H1 (cell line): Measurements from ENCODE around the gene F10. TPM values are rescaled to one million over a fixed set of nuclear protein-coding genes. Genes with fewer than 3 reads are reported as not detected.

Source experiments
- CTCF ChIA-PET: fragments of 300-600 bp; sonication (Branson Sonifier 250); formaldehyde crosslinking; loops from one replicate; lab custom pipeline; 2021; ENCODE audit not compliant: partially characterized antibody; lab: Charles Lee
- POLR2A ChIA-PET: fragments of 300-600 bp; sonication (Branson Sonifier 250); formaldehyde crosslinking; loops from one replicate; lab custom pipeline; 2021; ENCODE audit warnings: inconsistent platforms; ENCODE audit not compliant: partially characterized antibody; lab: Charles Lee
- DNase-seq, 2 experiments: peaks; one replicate each; pipeline versions ENCODE4 v3.0.0 to v3.0.0-alpha.2; 2010 to 2022; ENCODE audit warnings: low spot score in 2 of 2, low read depth in 1 of 2, mixed read lengths in 1 of 2
- FAIRE-seq: peaks from 2 replicates; lab custom pipeline; 2011; peaks lifted over from hg19 to GRCh38; lab: Jason Lieb, UNC
- H2AFZ ChIP-seq: 2 replicates; pipeline ENCODE4 v1.8.1; 2012; ENCODE audit warnings: low read length, inconsistent platforms
- H2AK5ac ChIP-seq: 2 replicates; pipeline ENCODE4 v1.6.1; 2013; ENCODE audit warnings: low read depth, low read length
- H2BK120ac ChIP-seq: replicated peaks from 2 replicates; pipeline ENCODE3; 2013; ENCODE audit warnings: low read depth, low read length, inconsistent platforms
- H2BK12ac ChIP-seq: 2 replicates; pipeline ENCODE4 v1.6.1; 2013; ENCODE audit warnings: low read depth, low read length
- H2BK15ac ChIP-seq: 2 replicates; pipeline ENCODE4 v1.6.1; 2013; ENCODE audit warnings: low read length
- H2BK20ac ChIP-seq: 2 replicates; pipeline ENCODE4 v1.6.1; 2013; ENCODE audit warnings: low read length
- H2BK5ac ChIP-seq: 2 replicates; pipeline ENCODE4 v1.6.1; 2013; ENCODE audit warnings: low read depth, low read length
- H3K14ac ChIP-seq: 2 replicates; pipeline ENCODE4 v1.6.1; 2013; ENCODE audit warnings: inconsistent platforms; ENCODE audit not compliant: insufficient read length
- H3K18ac ChIP-seq: 2 replicates; pipeline ENCODE4 v1.6.1; 2013; ENCODE audit warnings: low read length; ENCODE audit errors: extremely low read depth
- H3K23ac ChIP-seq: 2 replicates; pipeline ENCODE4 v1.6.1; 2013; ENCODE audit warnings: inconsistent platforms; ENCODE audit not compliant: insufficient read length
- H3K23me2 ChIP-seq: 2 replicates; pipeline ENCODE4 v1.6.1; 2013; ENCODE audit warnings: low read depth, low read length
- H3K27ac ChIP-seq: 2 replicates; pipeline ENCODE4 v1.6.1; 2011; ENCODE audit warnings: low read depth, low read length, inconsistent platforms
- H3K27me3 ChIP-seq, 4 experiments: replicated peaks in 1 of 4; 1 replicate in 1 of 4; 2 replicates in 3 of 4; pipeline versions ENCODE4 v1.6.1 to v1.8.1; 2011 to 2013; ENCODE audit warnings: low read length in 3 of 4, mild to moderate bottlenecking in 3 of 4, inconsistent platforms in 2 of 4, mixed read lengths in 2 of 4, moderate library complexity in 1 of 4; ENCODE audit not compliant: control insufficient read depth in 3 of 4, insufficient read depth in 3 of 4; ENCODE audit errors: extremely low read depth in 1 of 4
- H3K36me3 ChIP-seq, 4 experiments: 2 replicates each; pipeline versions ENCODE4 v1.6.1 to v1.8.1; 2011 to 2013; ENCODE audit warnings: mild to moderate bottlenecking in 4 of 4, low read length in 3 of 4, moderate library complexity in 2 of 4, control low read depth in 1 of 4, inconsistent platforms in 1 of 4; ENCODE audit not compliant: insufficient read depth in 4 of 4, control insufficient read depth in 2 of 4
- H3K4ac ChIP-seq: replicated peaks from 2 replicates; pipeline ENCODE3; 2013; ENCODE audit warnings: low read length, low read depth, mixed read lengths, inconsistent platforms; ENCODE audit not compliant: insufficient read length
- H3K4me1 ChIP-seq, 4 experiments: replicated peaks in 1 of 4; 1 replicate in 1 of 4; 2 replicates in 3 of 4; pipeline versions ENCODE4 v1.6.1 to v1.8.1; 2011 to 2013; ENCODE audit warnings: low read length in 3 of 4, inconsistent platforms in 2 of 4, mixed read lengths in 1 of 4; ENCODE audit not compliant: insufficient read depth in 4 of 4, control insufficient read depth in 3 of 4
- H3K4me2 ChIP-seq, 2 experiments: 2 replicates each; pipeline versions ENCODE4 v1.6.1 to v1.8.1; 2011 to 2013; ENCODE audit warnings: low read depth in 2 of 2, low read length in 2 of 2, control low read depth in 1 of 2, inconsistent platforms in 1 of 2, mild to moderate bottlenecking in 1 of 2; ENCODE audit not compliant: insufficient read depth in 1 of 2
- H3K4me3 ChIP-seq, 4 experiments: fragments of 200-600, 300-600 bp in 1 of 4; sonication (generic), shearing (Covaris generic), sonication (Bioruptor Twin) in 1 of 4; 2 replicates each; pipeline versions ENCODE4 v1.5.1 to v1.8.1; 2011 to 2016; ENCODE audit warnings: low read length in 4 of 4, low read depth in 3 of 4, control low read depth in 2 of 4, inconsistent platforms in 2 of 4, mild to moderate bottlenecking in 2 of 4, mixed read lengths in 1 of 4, moderate library complexity in 1 of 4; ENCODE audit not compliant: insufficient read depth in 2 of 4; ENCODE audit errors: extremely low read depth in 1 of 4
- H3K56ac ChIP-seq: replicated peaks from 2 replicates; pipeline ENCODE3; 2013; ENCODE audit warnings: low read depth, mild to moderate bottlenecking, mixed read lengths, low read length, inconsistent platforms; ENCODE audit not compliant: insufficient read length
- H3K79me1 ChIP-seq: 2 replicates; pipeline ENCODE4 v1.6.1; 2013; ENCODE audit warnings: low read depth, low read length, control low read depth
- H3K79me2 ChIP-seq, 2 experiments: 2 replicates each; pipeline versions ENCODE4 v1.6.1 to v1.8.1; 2012 to 2013; ENCODE audit warnings: low read length in 2 of 2, mild to moderate bottlenecking in 2 of 2, inconsistent platforms in 1 of 2; ENCODE audit not compliant: insufficient read depth in 2 of 2, control insufficient read depth in 1 of 2
- H3K9ac ChIP-seq, 4 experiments: replicated peaks in 1 of 4; 1 replicate in 1 of 4; 2 replicates in 3 of 4; pipeline versions ENCODE4 v1.6.1 to v1.8.1; 2011 to 2013; ENCODE audit warnings: low read depth in 3 of 4, low read length in 3 of 4, control low read depth in 2 of 4, mild to moderate bottlenecking in 2 of 4, moderate library complexity in 2 of 4, inconsistent platforms in 1 of 4; ENCODE audit errors: extremely low read depth in 1 of 4
- H3K9me3 ChIP-seq, 2 experiments: 2 replicates each; pipeline versions ENCODE4 v1.6.1 to v1.8.1; 2012 to 2013; ENCODE audit warnings: mild to moderate bottlenecking in 2 of 2, moderate library complexity in 2 of 2, control low read depth in 1 of 2, inconsistent platforms in 1 of 2, low read depth in 1 of 2, low read length in 1 of 2, mixed read lengths in 1 of 2; ENCODE audit not compliant: insufficient read depth in 2 of 2
- H4K20me1 ChIP-seq, 2 experiments: replicated peaks in 1 of 2; 2 replicates each; pipeline versions ENCODE3 to v1.8.1; 2011 to 2013; ENCODE audit warnings: inconsistent platforms in 2 of 2, low read length in 2 of 2, mild to moderate bottlenecking in 1 of 2; ENCODE audit not compliant: insufficient read depth in 2 of 2, control insufficient read depth in 1 of 2
- H4K5ac ChIP-seq: 2 replicates; pipeline ENCODE4 v1.6.1; 2013; ENCODE audit warnings: low read length, low read depth, mixed read lengths, inconsistent platforms; ENCODE audit not compliant: insufficient read length
- H4K8ac ChIP-seq: 2 replicates; pipeline ENCODE4 v1.8.0; 2013; ENCODE audit warnings: mild to moderate bottlenecking, moderate library complexity, low read length, inconsistent platforms; ENCODE audit not compliant: insufficient read depth; ENCODE audit errors: extremely low read depth
- H4K91ac ChIP-seq: replicated peaks from 2 replicates; pipeline ENCODE3; 2013; ENCODE audit warnings: low read length, mixed read lengths, inconsistent platforms; ENCODE audit not compliant: insufficient read length
- CTBP2 ChIP-seq: IDR thresholded peaks from 2 replicates; pipeline ENCODE4 v1.7.0; 2011; ENCODE audit warnings: borderline replicate concordance, mild to moderate bottlenecking, moderate library complexity, mixed read lengths, low read length; ENCODE audit not compliant: insufficient read depth, insufficient read length
- HDAC2 ChIP-seq, 2 experiments: fragments of 300-600 bp in 1 of 2; sonication (generic) in 1 of 2; IDR thresholded peaks; 2 replicates each; pipeline ENCODE4 v1.6.1; 2011 to 2012; ENCODE audit warnings: low read depth in 2 of 2, low read length in 2 of 2, mild to moderate bottlenecking in 2 of 2, moderate library complexity in 2 of 2, borderline replicate concordance in 1 of 2, inconsistent platforms in 1 of 2
- JUN ChIP-seq: IDR thresholded peaks from 2 replicates; pipeline ENCODE4 v1.6.1; 2011; ENCODE audit warnings: low read depth, mild to moderate bottlenecking, improper control_type of control experiment, low read length
- KDM1A ChIP-seq: fragments of 200-600, 300-600 bp; sonication (generic); IDR thresholded peaks from 2 replicates; pipeline ENCODE4 v1.7.1; 2016; ENCODE audit warnings: mild to moderate bottlenecking, low read length, borderline replicate concordance
- MAFK ChIP-seq: IDR thresholded peaks from 2 replicates; pipeline ENCODE4 v1.6.1; 2012; ENCODE audit warnings: low read depth, mild to moderate bottlenecking, improper control_type of control experiment, low read length
- MAX ChIP-seq: IDR thresholded peaks from 2 replicates; pipeline ENCODE4 v1.6.1; 2012; ENCODE audit warnings: inconsistent platforms
- PHF8 ChIP-seq: fragments of 200-600 bp; sonication (generic); conservative IDR thresholded peaks from 2 replicates; pipeline ENCODE4 v1.7.1; 2012; ENCODE audit warnings: low read depth, mild to moderate bottlenecking, inconsistent platforms, low read length, moderate library complexity
- POLR2AphosphoS5 ChIP-seq: IDR thresholded peaks from 2 replicates; pipeline ENCODE4 v1.6.1; 2011; ENCODE audit warnings: low read depth, low read length
- SIN3A ChIP-seq, 2 experiments: IDR thresholded peaks in 1 of 2; conservative IDR thresholded peaks in 1 of 2; 2 replicates each; pipeline ENCODE4 v1.6.1; 2011 to 2012; ENCODE audit warnings: low read length in 2 of 2, improper control_type of control experiment in 1 of 2, low read depth in 1 of 2, mild to moderate bottlenecking in 1 of 2
- TEAD4 ChIP-seq: IDR thresholded peaks from 2 replicates; pipeline ENCODE4 v1.6.1; 2012; ENCODE audit warnings: low read depth, low read length, inconsistent platforms, mixed read lengths
- YY1 ChIP-seq: IDR thresholded peaks from 2 replicates; pipeline ENCODE4 v1.6.1; 2011; ENCODE audit warnings: low read depth, mild to moderate bottlenecking, low read length
- WGBS, 2 experiments: shearing (Covaris generic) in 1 of 2; methylation state at CpG; one replicate each; pipeline versions ENCODE4 v1.1.6 to v1.1.7; 2013 to 2015; ENCODE audit warnings: low lambda C conversion rate in 2 of 2, mixed read lengths in 2 of 2, inconsistent platforms in 1 of 2, low coverage in 1 of 2, missing lambda C conversion rate in 1 of 2; ENCODE audit not compliant: insufficient replicate concordance in 2 of 2, insufficient coverage in 1 of 2, insufficient read length in 1 of 2; ENCODE audit errors: extremely low coverage in 1 of 2, missing lambda C conversion rate in 1 of 2; 5-methylcytosine and 5-hydroxymethylcytosine counted together
- polyA plus RNA-seq, 7 experiments: library from polyadenylated mRNA; depleted of rRNA in 3 of 7; stranded (reverse) in 5 of 7; unstranded in 2 of 7; fragments of >200 nt in 5 of 7; fragments of 200-250 nt in 2 of 7; gene quantifications; 1 replicate in 5 of 7; 2 replicates in 1 of 7; 4 replicates in 1 of 7; pipeline versions ENCODE4 v1.2.1 to v1.2.3, GENCODE V29; 2011 to 2013; ENCODE audit warnings: missing spikeins in 2 of 7, mixed read lengths in 2 of 7
- total RNA-seq: library from RNA; stranded (reverse); fragmentation: NEBNext Ultra II Directional; extraction: Animal tissue kit (Norgen Biotek cat#: 25700); gene quantifications from 2 replicates; pipeline ENCODE4 v1.2.1, GENCODE V29; 2021

The F10 gene
- total and polyA plus RNA-seq, 2 of the 8 experiments (the other 6 are each of a cell fraction or from before 2014, with no cell fraction given): 2.0 to 4.2 TPM

- H3K4me3 ChIP-seq: no peak overlapping the region
- H3K23ac ChIP-seq: no peak overlapping the region
- no peaks in the 10 kb centered on the region for H3K27me3 ChIP-seq
- H2BK15ac ChIP-seq: no peak overlapping the region
- H4K8ac ChIP-seq: no peak overlapping the region
- H2BK5ac ChIP-seq: no peak overlapping the region
- no peak overlapping the region for H3K4ac ChIP-seq
- 89% methylated on average over 13 of the region's 13 CpGs; no CpG with 5 or more reads in 1 of the 2 experiments for WGBS, 2 experiments
- H3K27ac ChIP-seq: no peak overlapping the region
- peaks cover 18 to 60% (median 42%) of the 10 kb centered on the region in 4 experiments for H3K36me3 ChIP-seq
- no peak overlapping the region for H3K4me2 ChIP-seq
- ChIA-PET CTCF (interaction anchor here (0.9 kb wide), 1 partner anchor 11 kb away, joined by 3 read pairs; no protein-coding TSS in a partner anchor), POLR2A (interaction anchor here (1.1 kb wide), 1 partner anchor 36 kb away, joined by 3 read pairs; no protein-coding TSS in a partner anchor)
- H4K5ac ChIP-seq: no peak overlapping the region
- H2BK12ac ChIP-seq: no peak overlapping the region
- no peak overlapping the region for H2BK20ac ChIP-seq
- no peak overlapping the region for H3K14ac ChIP-seq
- H2AK5ac ChIP-seq: no peak overlapping the region
- no peaks in the 10 kb centered on the region for H3K79me2 ChIP-seq
- H3K9me3 ChIP-seq: no peaks in the 10 kb centered on the region
- H2AFZ ChIP-seq: no peak overlapping the region
- H3K56ac ChIP-seq: no peak overlapping the region
- no peaks in the 10 kb centered on the region for H3K4me1 ChIP-seq
- no peak for FAIRE-seq
- no peak for DNase-seq
- peaks cover 0 to 12% of the 10 kb centered on the region in 2 experiments for H4K20me1 ChIP-seq
- no peak overlapping the region for H4K91ac ChIP-seq
- H2BK120ac ChIP-seq: no peak overlapping the region
- no peaks in the 10 kb centered on the region for H3K23me2 ChIP-seq
- no peak overlapping the region for H3K18ac ChIP-seq
- peaks cover 3% of the 10 kb centered on the region; the same call in 1 of the 2 replicates for H3K79me1 ChIP-seq
- no peak overlapping the region for H3K9ac ChIP-seq
- TF ChIP-seq TEAD4: no peak
- no peak for TF ChIP-seq POLR2AphosphoS5
- TF ChIP-seq JUN: no peak
- no peak for TF ChIP-seq KDM1A
- TF ChIP-seq PHF8: no peak
- no peak for TF ChIP-seq MAFK
- TF ChIP-seq SIN3A (conservative IDR thresholded peaks at IDR 0.05 in 1 of 2, IDR thresholded peaks at IDR 0.05 in 1 of 2; ENCODE audit: low read depth in 1 of 2, low read length in 2 of 2): no peak
- TF ChIP-seq CTBP2: no peak
- no peak for TF ChIP-seq HDAC2 (IDR thresholded peaks at IDR 0.05; ENCODE audit: borderline replicate concordance in 1 of 2, low read depth in 2 of 2, low read length in 2 of 2)
- no peak for TF ChIP-seq YY1
- TF ChIP-seq MAX: no peak
These were observed 63.7 kb downstream of the F10 start for GRCh38 chr13:113186061-113186900.
